Loucy (cell line): Measurements from ENCODE around the gene TOR1AIP2.

Experiments
- CTCF ChIP-seq: fragments of 200-600 bp; sonication (generic); conservative IDR thresholded peaks from 2 replicates; pipeline ENCODE4 v1.5.1; 2014; ENCODE audit warnings: mild to moderate bottlenecking, antibody characterized with exemption, low read length
- EZH2phosphoT487 ChIP-seq: fragments of 200-600 bp; IDR thresholded peaks from 2 replicates; pipeline ENCODE4 v1.6.1; 2018; ENCODE audit warnings: antibody characterized with exemption, mild to moderate bottlenecking, moderate library complexity, borderline replicate concordance

DNA sequence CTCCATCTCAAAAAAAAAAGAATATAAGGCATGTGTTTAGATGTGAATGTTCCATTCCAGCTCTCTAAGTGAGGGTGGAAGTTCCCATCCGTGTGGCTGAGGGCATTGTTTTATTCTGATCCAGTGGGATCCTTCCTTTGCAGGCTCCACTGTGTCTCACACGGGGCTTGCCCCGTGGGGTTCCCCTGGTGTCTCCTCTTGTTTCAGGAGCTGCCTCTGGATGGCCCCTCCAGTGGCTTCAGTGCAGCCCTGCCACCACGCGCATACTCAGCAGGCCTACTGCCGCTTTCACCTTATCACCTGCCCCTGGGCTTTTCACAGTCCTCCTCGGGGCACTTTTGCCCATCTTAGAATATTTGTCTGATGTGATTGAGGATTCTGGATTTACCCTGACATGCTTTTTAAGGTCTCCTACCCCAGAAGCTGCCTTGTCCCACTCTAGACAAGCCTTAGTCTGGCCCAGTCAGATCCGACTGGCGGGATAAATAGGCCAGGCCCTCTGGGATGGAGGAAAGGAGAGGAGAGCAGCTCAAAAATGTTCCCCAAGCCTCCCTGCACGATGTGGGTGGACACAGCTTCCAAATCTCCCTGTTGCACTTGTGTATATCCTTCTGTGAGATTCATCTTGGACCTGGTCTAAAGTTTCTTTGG, 79.3 kb downstream of the TOR1AIP2 start:
- no peak for TF ChIP-seq CTCF
- no peak for TF ChIP-seq EZH2phosphoT487
